ENCODE measurements around the gene MRPL53. TPM values are rescaled to one million over a fixed set of nuclear protein-coding genes. Genes with fewer than 3 reads are reported as not detected.

Gene MRPL53
- total and polyA plus RNA-seq, 2 of the 13 experiments (the other 11 are each of a cell fraction or from before 2014, with no cell fraction given), result 34.3 to 51.9 TPM

GRCh38 chr2:74512744-74513604 lies 40.5 kb upstream of the MRPL53 start (continued):
- TF ChIP-seq KLF16 (CRISPR knock-in tag; IDR thresholded peaks at IDR 0.05) (peak in 1 of 2 experiments; percentile 39; a peak in 1 of 4 replicates), MBNL3 (CRISPR knock-in tag; conservative IDR thresholded peaks at IDR 0.05) (no peak), ZBED4 (CRISPR knock-in tag; IDR thresholded peaks at IDR 0.05; ENCODE audit: borderline replicate concordance) (peak; percentile 65; the same call in 1 of the 2 replicates), FOSL1 (CRISPR knock-in tag; IDR thresholded peaks at IDR 0.05; ENCODE audit: borderline replicate concordance) (no peak), ZNF556 (CRISPR knock-in tag; IDR thresholded peaks at IDR 0.05; ENCODE audit: borderline replicate concordance) (no peak), RNF2 (conservative IDR thresholded peaks at IDR 0.05; ENCODE audit: low read depth) (no peak), ZNF205 (CRISPR knock-in tag; IDR thresholded peaks at IDR 0.05) (no peak), POLR2G (IDR thresholded peaks at IDR 0.05; ENCODE audit: low read depth, low read length) (peak; percentile 67), ZNF44 (CRISPR knock-in tag; IDR thresholded peaks at IDR 0.05) (no peak), ZNF282 (IDR thresholded peaks at IDR 0.05; ENCODE audit: partially characterized antibody) (no peak), NCOA2 (CRISPR knock-in tag; IDR thresholded peaks at IDR 0.05) (peak; percentile 23; the same call in 1 of the 2 replicates), ZBTB7A (CRISPR knock-in tag; IDR thresholded peaks at IDR 0.05) (peak; percentile 40; the same call in 1 of the 2 replicates)
- TF ChIP-seq, protein P1, sequence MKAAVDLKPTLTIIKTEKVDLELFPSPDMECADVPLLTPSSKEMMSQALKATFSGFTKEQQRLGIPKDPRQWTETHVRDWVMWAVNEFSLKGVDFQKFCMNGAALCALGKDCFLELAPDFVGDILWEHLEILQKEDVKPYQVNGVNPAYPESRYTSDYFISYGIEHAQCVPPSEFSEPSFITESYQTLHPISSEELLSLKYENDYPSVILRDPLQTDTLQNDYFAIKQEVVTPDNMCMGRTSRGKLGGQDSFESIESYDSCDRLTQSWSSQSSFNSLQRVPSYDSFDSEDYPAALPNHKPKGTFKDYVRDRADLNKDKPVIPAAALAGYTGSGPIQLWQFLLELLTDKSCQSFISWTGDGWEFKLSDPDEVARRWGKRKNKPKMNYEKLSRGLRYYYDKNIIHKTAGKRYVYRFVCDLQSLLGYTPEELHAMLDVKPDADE (CRISPR knock-in tag; IDR thresholded peaks at IDR 0.05), result no peak
- TF ChIP-seq, protein P2, sequence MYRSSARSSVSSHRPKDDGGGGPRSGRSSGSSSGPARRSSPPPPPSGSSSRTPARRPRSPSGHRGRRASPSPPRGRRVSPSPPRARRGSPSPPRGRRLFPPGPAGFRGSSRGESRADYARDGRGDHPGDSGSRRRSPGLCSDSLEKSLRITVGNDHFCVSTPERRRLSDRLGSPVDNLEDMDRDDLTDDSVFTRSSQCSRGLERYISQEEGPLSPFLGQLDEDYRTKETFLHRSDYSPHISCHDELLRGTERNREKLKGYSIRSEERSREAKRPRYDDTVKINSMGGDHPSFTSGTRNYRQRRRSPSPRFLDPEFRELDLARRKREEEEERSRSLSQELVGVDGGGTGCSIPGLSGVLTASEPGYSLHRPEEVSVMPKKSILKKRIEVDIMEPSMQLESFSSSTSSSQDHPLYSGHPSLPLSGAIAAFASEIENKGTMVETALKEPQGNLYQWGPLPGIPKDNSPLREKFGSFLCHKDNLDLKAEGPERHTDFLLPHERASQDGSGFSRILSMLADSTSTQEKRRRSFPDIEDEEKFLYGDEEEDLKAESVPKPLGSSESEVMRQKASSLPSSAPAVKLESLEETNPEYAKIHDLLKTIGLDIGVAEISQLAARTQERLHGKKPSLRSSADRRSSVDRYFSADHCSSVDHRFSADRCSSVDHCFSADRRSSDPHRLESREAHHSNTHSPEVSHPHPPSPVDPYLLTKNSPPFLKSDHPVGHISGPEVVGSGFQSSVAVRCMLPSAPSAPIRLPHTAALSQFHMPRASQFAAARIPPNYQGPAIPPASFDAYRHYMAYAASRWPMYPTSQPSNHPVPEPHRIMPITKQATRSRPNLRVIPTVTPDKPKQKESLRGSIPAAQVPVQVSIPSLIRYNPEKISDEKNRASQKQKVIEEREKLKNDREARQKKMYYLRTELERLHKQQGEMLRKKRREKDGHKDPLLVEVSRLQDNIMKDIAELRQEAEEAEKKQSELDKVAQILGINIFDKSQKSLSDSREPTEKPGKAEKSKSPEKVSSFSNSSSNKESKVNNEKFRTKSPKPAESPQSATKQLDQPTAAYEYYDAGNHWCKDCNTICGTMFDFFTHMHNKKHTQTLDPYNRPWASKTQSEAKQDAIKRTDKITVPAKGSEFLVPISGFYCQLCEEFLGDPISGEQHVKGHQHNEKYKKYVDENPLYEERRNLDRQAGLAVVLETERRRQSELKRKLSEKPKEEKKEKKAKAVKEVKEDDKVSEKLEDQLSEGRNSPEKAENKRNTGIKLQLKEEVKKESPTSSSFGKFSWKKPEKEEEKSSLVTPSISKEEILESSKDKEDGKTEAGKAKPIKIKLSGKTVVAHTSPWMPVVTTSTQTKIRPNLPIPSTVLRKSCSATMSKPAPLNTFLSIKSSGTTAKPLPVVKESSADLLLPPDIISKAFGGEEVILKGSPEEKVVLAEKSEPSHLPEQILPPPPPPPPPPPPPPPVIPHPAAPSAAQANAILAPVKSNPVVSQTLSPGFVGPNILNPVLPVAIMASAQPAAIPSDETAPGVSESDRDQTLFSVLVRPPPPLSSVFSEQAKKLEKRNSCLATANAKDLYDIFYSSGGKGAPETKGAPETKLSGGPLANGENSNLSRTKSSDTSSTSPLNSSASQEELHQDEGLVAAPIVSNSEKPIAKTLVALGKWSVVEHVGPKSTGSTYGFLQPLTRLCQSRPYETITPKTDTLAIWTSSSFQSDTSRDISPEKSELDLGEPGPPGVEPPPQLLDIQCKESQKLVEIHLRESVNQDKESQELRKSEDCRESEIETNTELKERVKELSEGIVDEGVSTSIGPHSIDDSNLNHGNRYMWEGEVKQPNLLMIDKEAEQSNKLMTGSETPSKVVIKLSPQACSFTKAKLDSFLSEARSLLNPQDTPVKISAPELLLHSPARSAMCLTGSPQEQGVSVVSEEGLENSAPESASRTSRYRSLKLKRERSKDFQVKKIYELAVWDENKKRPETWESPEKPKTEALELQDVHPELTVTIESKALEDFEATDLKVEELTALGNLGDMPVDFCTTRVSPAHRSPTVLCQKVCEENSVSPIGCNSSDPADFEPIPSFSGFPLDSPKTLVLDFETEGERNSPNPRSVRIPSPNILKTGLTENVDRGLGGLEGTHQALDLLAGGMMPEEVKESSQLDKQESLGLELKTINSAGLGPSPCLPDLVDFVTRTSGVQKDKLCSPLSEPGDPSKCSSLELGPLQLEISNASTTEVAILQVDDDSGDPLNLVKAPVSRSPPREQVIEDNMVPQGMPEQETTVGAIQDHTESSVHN (CRISPR knock-in tag; IDR thresholded peaks at IDR 0.05), result no peak

Data from HepG2 (cell line).